ENCODE measurements around the gene IRGC.
A peak's percentile ranks its signal among the peaks of the same experiment; 100 is the strongest.

IRGC gene

DNA sequence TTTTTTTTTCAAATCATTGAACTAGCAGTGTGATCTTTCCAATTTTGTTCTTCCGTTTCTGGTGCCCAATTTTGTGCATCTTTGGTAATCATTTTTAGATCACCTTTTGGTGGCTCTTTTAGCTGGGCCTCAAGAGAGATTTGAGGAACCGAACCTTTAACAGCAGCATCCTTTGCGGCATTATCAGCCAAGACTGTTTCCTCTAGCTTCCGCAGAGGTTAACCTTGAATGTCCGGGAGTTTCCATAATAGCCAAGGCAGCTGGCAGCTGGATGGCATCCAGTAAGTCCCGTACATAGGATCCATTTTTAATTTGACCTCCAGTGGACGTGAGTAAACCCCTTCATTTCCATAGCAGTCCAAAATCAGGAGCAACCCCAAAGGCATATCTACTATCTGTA lies 9.6 kb downstream of the IRGC start:
- no peak for DNase-seq (ENCODE audit: low read depth)

DNA sequence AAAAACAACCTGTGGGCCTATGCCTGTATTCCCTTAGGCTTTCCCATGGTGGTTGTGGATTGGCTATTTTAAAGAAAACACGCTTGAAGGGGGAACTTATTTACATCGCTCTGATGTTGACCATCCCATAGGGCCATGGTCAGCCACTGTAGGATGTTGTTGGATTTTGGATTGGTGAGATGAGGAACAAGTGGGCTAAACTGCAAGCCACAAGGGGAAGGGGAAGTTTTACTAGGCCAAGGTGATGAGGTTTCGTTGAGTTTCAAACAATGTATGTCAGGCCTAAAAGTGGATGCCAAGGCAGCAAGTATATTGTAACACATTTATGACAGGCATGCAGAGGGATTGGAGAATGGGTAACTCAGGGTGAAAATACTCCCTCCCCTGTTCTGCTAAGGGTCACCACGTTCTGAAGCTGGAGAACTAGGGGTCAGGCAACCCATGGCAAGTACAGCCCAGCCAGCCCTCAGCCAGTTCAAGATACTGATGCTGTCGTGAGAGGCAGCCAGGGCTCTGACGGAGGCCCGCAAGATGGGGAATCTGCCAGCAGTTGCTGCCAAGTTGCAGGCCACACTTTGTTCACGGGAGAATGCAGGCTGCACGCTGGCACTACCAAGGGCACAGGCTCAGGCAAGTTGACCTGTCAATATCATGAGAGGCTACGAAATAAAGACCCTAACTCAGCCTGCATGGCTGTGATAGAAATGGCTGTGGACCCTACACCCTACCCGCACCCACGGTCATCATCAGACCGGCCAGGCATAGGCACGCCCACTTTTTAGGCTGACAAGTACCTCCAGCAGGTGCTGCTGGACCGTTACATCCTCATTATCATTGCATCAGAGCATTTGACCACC lies 11.1 kb downstream of the IRGC start:
- no peak for DNase-seq (ENCODE audit: low read depth)

DNA sequence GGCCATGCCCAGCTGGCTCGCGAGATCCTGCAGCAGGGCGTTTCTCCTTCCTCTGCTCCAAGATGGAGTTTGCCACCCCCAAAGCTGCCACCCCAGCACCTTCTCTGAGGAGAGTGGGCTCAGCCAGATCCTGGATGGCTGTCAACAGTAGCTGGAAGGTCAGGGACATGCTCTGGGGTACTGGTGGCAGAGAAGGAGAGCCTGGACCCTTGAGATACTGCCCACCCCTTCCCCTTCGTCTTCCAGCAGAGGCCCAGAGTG lies 11.6 kb downstream of the IRGC start:
- DNase-seq (ENCODE audit: low read depth), result no peak

DNA sequence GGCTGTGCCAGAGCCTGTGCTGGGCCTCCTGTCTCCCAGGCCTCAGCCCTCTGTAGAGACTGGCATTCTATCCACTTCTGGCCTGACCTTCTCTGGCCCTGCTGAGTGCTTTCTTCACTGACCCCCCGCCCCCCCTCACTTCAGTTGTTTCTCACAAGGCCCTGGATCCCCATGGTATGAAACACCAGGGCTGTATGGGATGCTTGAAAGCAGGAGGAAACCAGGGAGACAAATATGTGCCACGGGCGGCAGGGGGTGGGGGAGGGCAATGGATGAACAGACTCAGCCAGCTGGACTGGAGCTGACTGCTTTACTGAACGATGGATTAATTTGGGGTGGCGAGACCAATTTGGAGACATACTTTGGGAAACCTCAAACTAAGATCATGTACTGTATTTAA lies 14.0 kb downstream of the IRGC start:
- DNase-seq (ENCODE audit: low read depth), result no peak

DNA sequence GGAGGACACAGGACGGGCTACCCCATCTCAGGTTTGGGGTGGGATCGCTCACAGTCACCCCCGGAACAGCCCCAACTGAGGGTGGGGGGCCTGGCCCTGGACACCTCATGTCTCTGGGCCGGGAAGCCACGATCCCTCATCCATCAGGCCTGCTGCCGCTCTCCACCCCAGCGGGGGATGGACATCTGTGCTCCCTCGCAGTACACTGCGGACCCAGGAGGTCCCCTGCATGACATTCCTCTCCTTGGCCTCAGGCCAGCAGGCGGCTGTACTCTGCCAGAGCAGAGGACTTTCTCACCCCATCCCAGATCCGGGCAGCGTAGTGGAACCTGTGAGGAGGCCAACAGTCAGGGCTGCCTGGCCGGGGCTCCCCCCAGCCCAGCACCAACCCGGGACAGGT lies 15.5 kb downstream of the IRGC start:
- no peak for DNase-seq (ENCODE audit: low read depth)

DNA sequence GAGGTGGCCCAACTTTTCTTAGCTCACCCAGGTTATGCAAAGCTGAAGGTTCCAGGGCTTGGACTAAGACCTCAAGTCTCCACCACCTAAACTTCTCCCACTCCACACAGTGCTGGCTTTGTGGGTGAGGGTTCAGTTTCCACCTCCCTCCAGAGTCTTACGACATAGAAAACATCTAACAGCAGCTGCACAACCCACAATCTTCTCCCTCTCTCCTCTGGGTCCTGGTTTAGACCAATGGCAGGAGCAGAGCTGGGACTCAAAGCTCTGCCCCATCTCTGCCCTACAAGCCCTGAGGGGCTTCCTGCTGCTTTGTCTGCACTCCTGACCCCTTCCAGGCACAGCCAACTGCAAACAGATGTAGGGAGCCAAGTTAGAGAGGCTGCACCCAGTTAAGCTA lies 16.0 kb downstream of the IRGC start:
- no peak for DNase-seq (ENCODE audit: low read depth)

DNA sequence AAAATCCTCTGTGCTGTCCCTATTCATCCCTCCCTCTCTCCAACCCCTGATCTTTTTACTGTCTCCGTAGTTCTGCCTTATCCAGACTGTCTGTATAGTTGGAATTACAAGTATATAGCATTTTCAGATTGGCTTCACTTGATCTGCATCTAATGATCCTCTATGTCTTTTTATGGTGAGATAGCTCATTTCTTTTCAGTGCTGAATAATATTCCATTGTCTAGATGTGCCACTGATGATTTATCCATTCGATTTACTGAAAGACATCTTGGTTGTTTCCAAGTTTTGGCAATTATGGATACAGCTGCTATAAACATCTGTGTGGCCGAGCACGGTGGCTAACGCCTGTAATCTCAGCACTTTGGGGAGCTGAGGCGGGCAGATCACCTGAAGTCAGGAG lies 19.1 kb downstream of the IRGC start:
- DNase-seq (ENCODE audit: low read depth), result no peak

DNA sequence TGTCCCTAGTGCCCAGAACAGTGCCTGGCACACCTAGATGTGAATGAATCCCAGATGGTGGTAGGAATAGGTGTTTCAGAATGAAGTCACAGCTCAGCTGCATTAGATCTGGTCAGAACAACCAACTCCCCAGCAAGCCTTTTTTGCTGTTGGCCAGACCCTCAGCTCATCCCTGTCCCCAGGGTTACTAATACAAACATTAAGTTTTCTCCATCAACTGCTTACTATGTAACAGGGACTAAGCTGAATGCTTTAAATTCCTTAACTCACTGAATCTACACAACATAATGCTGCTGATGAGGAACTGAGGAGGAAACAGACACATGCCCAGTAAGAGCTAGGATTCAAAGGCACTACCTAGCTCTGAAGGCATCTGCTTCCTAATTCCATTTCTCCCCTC lies 20.1 kb downstream of the IRGC start:
- no peak for DNase-seq (ENCODE audit: low read depth)

DNA sequence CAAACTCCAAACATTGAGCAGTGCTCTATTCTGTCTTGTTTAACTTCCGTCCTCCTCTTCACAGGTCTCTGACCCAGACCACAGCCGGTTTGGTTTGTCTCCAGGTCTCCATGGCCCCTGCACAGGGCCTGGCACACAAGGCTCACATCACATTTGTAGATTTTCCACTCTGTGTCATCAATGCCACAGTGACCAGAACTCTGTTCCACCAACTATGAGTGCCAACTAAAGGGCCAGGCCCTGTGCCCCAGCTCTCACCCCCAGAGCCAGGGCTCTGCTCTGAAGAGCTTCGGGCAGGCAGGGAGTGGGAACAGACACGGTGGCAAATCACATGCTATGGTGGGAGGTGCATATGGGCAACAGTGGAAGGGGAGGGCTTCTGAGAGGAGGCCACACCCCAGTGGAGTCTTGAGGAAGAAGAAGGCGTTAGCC lies 22.9 kb downstream of the IRGC start:
- DNase-seq (ENCODE audit: low read depth), result no peak

DNA sequence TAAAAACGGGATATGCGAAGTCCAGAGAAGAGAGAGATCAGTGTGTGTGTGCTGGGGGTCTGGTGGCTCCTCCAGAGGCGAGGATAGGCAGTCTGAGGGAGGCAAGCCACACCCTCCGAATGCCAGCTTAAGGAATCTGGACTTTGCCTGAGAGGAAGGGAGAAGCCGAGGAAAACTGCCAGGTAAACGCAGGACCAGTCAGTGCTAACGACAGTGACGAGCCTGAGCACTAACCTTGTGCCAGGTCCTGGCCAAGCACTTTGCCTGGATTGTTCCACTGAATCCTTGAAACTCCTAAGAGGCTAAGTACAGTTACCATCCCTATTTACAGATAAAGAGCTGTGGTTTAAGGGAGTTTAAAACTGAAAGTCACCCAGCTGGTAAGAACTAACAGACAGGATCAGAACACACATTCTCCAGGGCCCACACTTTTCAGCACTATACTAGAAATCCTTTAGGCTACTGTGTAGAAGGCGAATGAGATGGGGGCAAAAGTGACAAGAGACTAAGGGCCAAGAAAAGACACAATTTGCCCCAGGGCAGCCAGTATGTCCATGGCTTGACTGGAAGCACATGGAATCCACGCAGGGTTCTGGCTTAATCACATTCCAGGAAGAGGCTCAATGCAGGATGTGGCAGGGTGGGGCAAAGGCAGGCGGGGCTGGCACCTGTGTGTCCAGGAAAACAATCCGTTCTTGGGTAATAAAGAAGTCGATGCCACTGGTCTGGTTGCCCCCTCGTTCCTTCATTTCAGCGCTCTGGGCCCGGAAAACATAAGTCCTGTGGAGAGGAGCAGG lies 23.8 kb downstream of the IRGC start:
- DNase-seq (ENCODE audit: low read depth), result no peak

DNA sequence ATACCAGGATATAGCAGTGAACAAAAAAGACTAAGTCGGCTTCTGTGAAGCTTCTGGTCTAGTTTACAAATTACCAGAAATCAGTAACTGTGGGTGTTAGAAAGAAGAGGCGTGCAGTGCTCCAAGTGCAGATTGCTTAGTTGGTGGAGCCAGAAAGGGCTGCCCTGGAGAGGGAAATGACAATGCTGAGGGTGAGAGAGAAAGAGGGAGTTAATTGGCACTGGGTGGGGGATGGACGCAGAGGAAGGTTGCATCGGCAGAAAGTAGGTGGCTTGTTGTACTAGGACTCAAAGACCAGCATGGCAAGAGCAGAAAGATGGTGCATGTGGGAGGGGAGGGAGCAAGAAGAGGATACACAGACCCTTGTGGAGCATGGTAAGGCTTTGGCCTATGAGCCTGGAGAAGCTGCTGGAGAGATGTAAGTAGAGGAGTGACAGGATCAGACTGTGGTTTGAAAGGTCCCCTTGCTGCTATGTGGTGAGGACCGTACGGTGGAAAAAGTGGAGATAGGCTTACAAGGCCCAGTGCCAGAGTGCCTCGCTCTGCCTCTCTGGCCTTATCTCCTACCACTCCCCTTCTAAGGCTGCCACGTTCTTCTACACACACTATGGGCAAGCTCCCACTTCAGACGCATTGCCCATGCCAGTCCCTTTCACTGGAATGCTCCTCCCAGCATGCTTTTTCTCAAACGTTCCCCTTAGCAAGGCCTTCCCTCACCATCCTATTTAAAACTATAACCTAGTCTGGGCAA lies 25.4 kb downstream of the IRGC start:
- DNase-seq (ENCODE audit: low read depth), result no peak

DNA sequence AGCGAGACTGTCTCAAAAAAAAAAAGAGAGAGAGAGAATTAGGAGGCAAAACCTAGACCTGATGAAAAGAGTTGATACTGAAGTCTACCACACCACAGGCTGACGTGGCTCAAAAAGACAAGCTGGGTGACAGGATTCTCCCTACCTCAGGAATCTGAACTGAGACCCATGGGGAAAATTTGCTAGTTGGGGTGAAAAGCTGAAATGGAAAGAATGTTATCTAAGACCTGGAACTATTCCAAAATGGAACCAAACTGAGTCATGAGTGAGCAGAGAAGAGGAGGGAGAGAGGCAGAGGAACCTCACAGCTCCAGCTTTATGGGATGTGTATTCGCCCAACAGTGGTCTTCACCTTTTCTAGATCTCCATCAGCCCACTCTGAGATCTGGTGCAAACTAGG lies 27.2 kb downstream of the IRGC start:
- DNase-seq (ENCODE audit: low read depth), result no peak

DNA sequence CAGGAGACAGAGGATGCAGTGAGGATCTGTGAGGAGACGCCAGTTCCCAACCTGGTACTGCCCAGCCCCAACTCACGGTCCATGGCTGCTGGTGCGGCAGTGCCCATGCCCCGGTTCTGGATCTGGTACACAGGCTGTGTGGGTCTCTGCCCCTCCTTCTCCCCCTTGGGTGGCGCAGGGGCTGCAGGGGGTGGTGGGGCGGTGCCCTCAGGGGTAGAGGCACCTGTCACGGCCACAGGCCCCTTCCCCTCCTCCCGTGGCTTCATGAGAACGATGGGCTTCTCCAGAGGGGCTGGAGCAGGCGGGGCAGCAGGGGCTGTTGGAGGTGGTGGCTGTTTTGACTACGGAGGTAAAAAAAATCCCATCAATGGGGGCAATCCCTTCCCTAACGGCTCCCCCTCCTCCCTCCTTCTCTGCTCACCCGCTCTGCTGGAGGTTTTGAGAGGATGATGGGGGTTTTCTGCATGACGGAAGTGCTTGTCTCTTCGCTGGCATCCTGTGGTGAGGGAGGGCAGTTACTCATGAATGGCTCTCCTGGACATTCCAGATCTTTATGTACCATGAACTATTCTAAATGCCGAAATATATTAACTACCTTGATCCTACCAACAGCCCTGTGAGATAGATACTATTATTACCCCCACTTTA lies 31.8 kb downstream of the IRGC start:
- DNase-seq (ENCODE audit: low read depth), result no peak

DNA sequence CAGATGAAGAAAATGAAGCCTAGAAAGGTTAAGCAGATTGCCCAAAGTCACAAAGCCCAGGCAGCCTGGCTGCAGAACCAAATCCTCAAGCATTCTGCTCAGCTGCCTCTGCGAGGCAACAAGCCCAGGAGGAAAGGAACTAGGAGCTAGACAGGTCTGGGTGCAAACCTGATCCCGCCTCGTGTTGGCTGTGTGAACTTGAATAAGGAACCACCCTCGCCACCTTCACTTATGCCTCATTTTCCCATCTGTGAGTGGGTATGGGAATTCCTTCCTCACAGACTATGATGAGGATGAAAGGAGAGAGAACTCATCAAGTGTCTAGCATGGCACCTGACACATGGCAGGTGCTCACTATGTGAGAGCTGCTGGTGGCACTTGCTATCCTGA lies 32.3 kb downstream of the IRGC start:
- no peak for DNase-seq (ENCODE audit: low read depth)

DNA sequence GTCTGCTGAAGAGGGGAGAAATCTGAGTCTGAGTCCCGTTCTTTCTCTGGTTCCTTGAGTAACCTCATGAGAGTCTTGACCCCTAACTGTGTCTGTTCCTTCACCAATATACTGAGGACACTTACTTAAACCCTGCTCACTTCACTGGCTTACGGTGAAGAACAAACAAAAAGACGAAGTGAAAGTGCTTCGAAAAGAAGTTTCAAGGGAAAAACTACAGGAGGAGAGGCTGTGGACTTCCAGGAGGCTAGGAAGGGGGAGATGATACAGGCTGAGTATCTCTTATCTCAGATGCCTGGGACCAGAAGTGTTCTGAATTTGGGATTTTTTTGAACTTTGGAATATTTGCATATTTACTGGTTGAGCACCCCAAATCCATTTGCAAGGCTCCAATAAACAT lies 32.8 kb downstream of the IRGC start:
- DNase-seq (ENCODE audit: low read depth), result no peak

DNA sequence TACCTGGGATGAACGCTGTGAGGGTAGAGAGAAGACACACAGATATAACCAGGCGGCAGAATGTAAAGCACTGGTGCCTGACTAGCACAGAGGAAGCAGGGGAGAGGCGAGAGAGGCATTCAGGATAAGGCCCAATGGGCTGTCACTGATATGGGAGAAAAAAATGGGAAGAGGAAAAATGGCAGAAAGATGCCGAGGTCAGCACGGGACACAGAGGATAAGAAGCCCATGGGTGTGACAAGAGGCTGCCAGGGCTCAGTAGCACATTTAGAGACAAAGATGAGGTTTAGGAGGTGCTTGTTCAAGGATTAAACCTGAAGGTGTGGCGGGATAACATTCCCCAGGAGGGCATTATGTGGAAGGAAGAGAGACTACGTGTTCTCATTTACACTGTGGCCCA lies 33.3 kb downstream of the IRGC start:
- no peak for DNase-seq (ENCODE audit: low read depth)

DNA sequence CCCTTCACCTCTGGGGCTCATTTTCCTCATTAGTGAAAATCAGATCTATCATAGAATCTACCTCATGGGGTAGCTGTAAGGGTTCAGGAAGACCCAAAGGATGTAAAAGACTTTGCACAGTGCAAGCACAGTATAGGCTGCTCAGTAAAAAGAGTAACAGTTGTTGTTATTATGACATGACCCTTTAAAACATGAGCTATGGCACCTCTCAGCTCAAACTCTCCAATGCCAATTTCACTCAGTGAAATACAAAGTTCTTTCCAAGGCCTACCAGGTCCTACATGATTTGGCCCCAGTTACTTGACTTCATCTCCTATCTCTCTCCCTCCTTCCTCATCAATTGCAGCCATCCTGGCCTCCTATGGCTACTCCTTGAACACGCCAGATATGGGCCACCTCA lies 34.0 kb downstream of the IRGC start:
- DNase-seq (ENCODE audit: low read depth), result no peak

DNA sequence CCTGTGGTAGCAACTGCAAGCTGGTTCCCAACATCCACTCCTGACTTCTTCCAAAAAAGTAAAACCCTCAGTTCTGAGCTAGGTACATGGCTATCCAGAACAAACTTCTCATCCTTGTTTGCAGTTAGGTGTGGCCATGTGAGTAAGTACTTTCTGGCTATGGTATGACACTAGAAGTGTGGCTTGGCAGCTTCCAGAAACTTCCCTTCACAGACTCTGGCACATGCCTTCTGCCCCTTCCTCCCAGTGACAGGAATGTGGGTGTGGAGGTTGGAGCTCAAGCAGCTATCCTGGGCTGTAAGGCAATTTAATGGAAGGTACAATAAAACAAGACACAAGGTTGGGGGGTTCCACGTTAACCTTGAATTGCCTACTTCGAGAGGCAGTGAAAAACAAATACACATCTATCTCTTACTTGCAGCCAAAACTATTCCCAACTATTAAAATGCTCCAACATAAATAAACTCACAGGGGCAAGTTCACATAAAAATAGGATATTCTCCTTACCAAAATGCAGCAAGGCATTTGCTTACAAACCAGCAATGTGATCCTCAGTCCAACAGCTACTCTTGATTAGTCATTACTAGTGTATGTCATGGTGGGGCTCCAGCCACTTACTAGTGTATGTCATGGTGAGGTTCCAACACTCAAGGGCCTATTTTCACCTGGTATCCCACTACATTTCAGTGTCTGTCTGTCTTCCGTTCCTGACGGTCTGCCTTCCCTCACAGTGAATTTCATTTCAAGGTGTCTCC lies 35.8 kb downstream of the IRGC start:
- no peak for DNase-seq (ENCODE audit: low read depth)

DNA sequence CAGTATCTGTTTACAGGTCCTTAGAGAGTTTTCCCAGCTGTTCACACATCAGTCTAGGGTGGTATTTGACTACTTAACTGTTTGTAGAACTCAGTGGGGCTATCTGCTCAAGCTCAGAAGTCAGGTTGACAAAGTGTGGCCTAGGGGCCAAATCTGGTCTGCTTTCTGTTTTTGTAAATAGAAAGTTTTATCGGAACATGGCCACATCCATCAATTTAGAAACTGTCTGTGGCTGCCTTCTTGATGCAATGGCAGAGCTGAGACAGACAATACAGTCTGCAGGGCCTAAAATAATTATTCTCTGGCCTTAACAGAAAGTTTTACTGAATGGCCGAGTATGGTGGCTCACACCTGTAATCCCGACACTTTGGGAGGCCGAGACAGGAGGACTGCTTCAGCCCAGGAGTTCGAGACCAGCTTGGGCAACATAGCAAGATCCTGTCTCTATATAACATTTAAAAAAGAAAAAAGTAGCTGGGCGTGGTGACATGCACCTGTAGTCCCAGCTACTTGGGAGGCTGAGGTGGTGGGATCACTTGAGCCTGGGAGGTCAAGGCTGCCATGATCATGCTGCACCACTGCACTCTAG lies 36.5 kb downstream of the IRGC start:
- no peak for DNase-seq (ENCODE audit: low read depth)

DNA sequence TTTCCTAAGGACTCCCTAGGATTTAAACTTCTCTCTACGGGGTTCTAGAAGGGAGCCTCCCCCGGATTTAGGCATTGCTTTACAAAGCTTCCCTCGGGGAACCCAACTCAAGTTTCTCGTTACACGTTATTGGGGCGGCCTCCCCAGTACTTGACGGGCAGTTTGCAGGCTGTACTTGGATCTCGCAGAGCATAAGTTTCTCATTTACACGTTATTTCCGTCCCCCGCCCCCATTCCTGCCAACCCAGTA lies 38.3 kb downstream of the IRGC start:
- DNase-seq (ENCODE audit: low read depth), result no peak

DNA sequence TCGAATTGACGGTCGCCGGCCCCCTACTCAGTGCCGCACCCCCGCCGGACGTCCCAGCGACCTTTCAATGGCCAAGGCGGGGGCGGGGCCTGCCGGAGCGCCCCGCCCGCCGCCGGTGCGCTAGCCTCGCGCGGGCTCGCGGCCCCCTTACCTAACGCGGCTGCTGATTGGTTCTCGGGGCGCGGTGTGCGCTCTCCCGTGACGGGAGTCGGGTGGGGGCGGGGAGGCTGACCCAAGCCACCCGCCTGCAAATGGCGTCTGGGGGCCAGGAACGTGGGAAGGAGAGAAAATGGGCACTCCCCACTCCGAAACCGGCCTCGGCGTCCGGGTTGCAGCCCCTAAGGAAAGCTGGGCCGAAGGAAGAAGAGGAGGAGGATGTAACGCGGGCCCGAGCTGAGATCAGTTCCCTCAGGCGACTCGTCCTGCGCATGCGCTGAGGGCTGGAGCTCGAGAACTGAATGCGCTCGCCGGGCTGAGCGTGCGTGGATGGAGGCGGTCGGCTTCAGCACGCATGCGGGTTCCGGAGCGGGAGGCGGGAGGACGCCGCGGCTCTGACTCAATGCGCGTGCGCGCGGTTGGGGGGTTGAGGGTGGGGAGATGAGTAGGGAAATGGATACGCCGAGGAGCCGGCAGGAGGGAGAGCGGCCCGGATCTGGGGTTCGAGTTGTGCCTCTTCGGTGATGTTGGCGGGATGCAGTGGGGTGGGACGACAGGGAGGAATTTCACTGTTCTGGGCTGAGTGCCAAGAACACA lies 38.8 kb downstream of the IRGC start, which contains the start of gene SMG9:
TSS of gene SMG9 (minus strand) at position 460 of the 753 bp plus-strand sequence. CDS start 4,221 bp downstream, outside the sequence.
- DNase-seq (ENCODE audit: low read depth), result peak; percentile 98
